ENCODE measurements around the gene WDR7.

DNA sequence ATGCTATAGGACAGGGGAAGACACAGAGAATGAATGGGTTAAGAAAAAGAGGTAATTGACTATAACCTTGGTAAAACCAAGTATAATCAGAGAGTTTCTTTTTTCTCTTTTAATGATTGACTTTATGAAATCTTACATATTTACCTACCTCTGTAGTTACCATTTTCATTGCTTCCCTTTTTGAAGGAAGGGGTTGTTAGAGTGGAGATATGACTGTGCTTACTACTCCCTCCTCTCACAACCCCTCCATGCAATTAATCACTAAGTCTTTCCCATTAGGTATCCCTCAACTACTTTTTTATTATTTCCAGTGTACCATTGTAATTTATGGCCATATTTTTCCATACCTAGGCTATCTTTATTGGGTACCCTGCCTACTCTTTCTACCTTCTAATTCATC is 71.4 kb downstream of the WDR7 start:
- no peak for TF ChIP-seq POLR2A (IDR thresholded peaks at IDR 0.05; ENCODE audit: low read depth)
- TF ChIP-seq, protein P1, sequence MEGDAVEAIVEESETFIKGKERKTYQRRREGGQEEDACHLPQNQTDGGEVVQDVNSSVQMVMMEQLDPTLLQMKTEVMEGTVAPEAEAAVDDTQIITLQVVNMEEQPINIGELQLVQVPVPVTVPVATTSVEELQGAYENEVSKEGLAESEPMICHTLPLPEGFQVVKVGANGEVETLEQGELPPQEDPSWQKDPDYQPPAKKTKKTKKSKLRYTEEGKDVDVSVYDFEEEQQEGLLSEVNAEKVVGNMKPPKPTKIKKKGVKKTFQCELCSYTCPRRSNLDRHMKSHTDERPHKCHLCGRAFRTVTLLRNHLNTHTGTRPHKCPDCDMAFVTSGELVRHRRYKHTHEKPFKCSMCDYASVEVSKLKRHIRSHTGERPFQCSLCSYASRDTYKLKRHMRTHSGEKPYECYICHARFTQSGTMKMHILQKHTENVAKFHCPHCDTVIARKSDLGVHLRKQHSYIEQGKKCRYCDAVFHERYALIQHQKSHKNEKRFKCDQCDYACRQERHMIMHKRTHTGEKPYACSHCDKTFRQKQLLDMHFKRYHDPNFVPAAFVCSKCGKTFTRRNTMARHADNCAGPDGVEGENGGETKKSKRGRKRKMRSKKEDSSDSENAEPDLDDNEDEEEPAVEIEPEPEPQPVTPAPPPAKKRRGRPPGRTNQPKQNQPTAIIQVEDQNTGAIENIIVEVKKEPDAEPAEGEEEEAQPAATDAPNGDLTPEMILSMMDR (IDR thresholded peaks at IDR 0.05), result no peak
- TF ChIP-seq EP300 (IDR thresholded peaks at IDR 0.05), result no peak
- no peak for TF ChIP-seq POLR2AphosphoS5 (IDR thresholded peaks at IDR 0.05)
